Muscle layer of duodenum (tissue), 2 donors: ENCODE measurements around the gene ASF1B.

Experiments
- H3K27ac ChIP-seq: one replicate; pipeline ENCODE4 v1.7.0; 2013; ENCODE audit warnings: mild to moderate bottlenecking, low read length
- H3K27me3 ChIP-seq: one replicate; pipeline ENCODE4 v1.7.0; 2013; ENCODE audit warnings: low read depth, mild to moderate bottlenecking, control low read depth, low read length
- H3K36me3 ChIP-seq, 2 donors: one replicate each; pipeline ENCODE4 v1.7.0; 2013; ENCODE audit warnings: low read length in 2 of 2, control low read depth in 1 of 2, mild to moderate bottlenecking in 1 of 2; ENCODE audit not compliant: insufficient read depth in 2 of 2, control insufficient read depth in 1 of 2
- H3K4me1 ChIP-seq, 2 donors: one replicate each; pipeline ENCODE4 v1.7.0; 2013; ENCODE audit warnings: low read length in 2 of 2, mild to moderate bottlenecking in 2 of 2, control low read depth in 1 of 2, moderate library complexity in 1 of 2; ENCODE audit not compliant: insufficient read depth in 2 of 2, control insufficient read depth in 1 of 2
- H3K4me3 ChIP-seq, 2 donors: one replicate each; pipeline ENCODE4 v1.7.0; 2013; ENCODE audit warnings: low read length in 2 of 2, low read depth in 1 of 2, mild to moderate bottlenecking in 1 of 2
- H3K9me3 ChIP-seq, 2 donors: one replicate each; pipeline ENCODE4 v1.7.0; 2013; ENCODE audit warnings: low read length in 2 of 2, control low read depth in 1 of 2, mild to moderate bottlenecking in 1 of 2; ENCODE audit not compliant: control insufficient read depth in 1 of 2
- donor health status: healthy.

The ASF1B gene

DNA sequence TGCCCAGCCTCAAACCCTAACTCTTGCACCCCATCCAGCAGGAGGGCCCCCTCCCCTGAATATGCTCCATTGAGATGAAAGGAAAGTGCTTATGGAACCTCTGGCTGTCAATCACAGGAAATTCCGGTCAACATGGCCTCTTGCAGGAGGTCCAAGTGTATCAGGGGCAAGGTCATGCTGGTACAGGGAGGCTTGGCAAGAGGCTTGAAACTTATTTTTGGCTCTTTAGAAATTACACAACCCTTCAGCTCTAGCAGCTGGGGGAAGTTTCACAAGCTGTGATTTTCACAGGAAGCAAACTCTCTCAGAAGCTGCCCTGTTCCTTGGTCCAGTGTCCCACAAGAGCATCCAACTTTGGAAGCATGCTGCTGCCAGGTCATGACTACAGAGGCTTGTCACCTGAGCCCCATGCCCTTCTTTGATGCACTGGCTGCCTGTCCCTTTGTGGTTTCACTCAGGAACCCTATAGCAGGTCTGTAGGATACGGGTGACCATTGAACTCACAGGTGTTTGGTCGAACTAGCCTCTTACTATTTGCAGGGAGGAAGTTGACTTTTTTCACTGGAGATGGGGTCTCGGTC is 8.4 kb downstream of the ASF1B start:
- Histone ChIP-seq H3K27ac (no peak overlapping the region), H3K9me3 (no peaks in the 10 kb centered on the region), H3K4me1 (peaks cover 0 to 4% of the 10 kb centered on the region in 2 donors), H3K36me3 (no peaks in the 10 kb centered on the region), H3K4me3 (no peak overlapping the region), H3K27me3 (no peaks in the 10 kb centered on the region)

DNA sequence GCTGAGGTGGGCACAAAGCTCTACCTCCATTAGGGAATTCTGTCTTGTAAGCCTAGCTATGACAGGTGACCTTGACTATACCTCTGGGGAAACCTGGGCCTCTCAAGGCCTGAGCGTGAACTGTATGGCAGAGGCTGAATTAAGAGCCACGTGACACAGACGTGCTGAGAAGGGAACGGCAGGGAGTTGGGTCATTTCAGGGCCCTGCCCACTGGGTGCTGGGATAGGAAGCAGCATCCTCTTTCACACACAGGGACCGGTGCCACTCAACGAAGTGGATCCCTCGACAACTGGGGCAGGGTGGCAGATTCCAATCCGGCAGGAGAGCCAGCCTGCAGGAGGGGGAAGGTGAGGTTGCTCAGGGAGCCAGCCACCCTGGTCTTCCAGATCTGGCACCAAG is 9.2 kb downstream of the ASF1B start:
- H3K4me3 ChIP-seq = no peak overlapping the region
- no peaks in the 10 kb centered on the region for H3K27me3 ChIP-seq
- no peak overlapping the region for H3K27ac ChIP-seq
- H3K4me1 ChIP-seq = peaks cover 0 to 4% of the 10 kb centered on the region in 2 donors
- no peaks in the 10 kb centered on the region for H3K9me3 ChIP-seq
- no peaks in the 10 kb centered on the region for H3K36me3 ChIP-seq

DNA sequence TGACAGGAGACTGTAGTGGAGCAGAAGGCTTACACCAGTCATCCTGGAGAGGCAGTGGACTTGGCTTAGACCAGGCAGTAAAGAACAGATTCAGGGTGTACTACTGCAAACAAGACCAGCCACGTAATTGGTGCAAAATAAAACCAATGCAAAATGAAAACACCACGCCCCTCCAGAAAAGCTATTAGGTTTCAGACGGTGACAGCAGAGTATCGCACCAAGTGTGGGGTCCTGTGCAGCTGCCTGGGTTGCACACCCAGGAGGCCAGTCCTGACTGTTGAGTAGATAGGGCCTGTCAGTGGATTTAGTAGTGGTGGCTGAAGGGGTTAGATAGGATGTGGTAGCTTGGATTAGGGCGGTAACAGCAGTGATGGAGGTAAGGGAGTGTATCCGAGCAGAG is 13.5 kb downstream of the ASF1B start:
- Histone ChIP-seq H3K27ac (no peak overlapping the region), H3K9me3 (no peaks in the 10 kb centered on the region), H3K27me3 (no peaks in the 10 kb centered on the region), H3K36me3 (peaks cover 0 to 4% of the 10 kb centered on the region in 2 donors), H3K4me1 (peaks cover 11 to 19% of the 10 kb centered on the region in 2 donors), H3K4me3 (no peak overlapping the region)

DNA sequence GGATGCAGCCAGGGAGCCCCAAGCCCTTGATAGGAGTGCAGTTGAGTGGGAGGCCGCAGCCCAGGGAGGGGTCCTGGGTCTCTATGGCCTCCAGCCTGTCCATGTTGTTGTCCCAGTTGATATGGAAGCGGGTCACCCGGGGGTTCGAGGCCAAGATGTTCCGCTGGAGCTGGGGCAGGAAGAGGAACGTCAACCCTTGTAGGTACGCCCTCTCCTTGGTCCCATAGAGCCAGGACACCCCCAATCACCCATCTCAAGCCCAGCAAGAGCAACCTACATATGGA is 15.9 kb downstream of the ASF1B start:
- H3K27me3 ChIP-seq = no peaks in the 10 kb centered on the region
- H3K27ac ChIP-seq = no peak overlapping the region
- no peak overlapping the region for H3K4me3 ChIP-seq
- no peaks in the 10 kb centered on the region for H3K9me3 ChIP-seq
- H3K4me1 ChIP-seq = peaks cover 25 to 36% of the 10 kb centered on the region in 2 donors
- peaks cover 0 to 4% of the 10 kb centered on the region in 2 donors for H3K36me3 ChIP-seq

DNA sequence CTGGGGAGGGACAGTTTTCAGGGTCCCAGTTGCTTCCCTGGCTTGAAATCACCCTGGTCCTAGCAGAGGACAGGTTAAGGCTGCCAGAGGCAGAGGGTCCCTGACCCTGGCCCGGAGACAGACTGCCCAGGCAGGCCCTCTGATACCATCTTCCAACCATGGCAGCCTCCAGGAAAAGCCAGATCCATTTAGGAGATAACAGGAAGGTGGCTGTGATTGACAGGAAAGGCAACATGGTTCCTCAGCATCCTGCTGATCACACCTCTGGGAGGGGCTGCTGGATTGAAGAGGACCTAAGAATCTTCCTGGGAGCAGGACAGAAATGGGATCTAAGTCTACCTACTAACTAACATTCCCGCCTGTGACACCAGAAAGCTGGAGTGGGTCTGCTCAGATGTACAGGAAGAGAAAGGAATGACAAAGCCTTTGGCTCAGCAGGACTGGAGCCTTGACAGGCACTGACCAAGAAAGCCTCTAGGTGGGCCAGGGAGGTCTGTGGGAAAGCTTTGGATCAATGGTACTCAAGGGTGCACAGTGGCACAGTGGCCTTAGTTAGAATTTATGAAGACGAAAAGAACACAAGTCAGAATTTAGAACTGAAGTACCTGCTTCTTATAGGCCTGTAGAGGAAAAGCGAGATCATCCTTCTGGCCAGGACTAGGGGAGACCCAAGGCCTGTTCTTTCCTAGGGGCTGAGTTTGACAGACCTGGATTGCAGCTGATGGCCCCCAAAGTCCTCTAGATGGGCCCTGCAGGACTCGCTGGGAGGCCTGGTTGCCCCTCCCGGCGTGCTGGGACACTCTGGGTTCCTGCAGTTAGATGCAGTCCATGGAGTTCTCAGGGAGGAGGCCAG is 16.5 kb downstream of the ASF1B start:
- peaks cover 28 to 40% of the 10 kb centered on the region in 2 donors for H3K4me1 ChIP-seq
- peaks cover 0 to 4% of the 10 kb centered on the region in 2 donors for H3K36me3 ChIP-seq
- no peaks in the 10 kb centered on the region for H3K9me3 ChIP-seq
- peak overlapping the region in 1 of 2 donors; percentile 66 for H3K4me3 ChIP-seq
- no peaks in the 10 kb centered on the region for H3K27me3 ChIP-seq
- H3K27ac ChIP-seq = peak overlapping the region; percentile 92

DNA sequence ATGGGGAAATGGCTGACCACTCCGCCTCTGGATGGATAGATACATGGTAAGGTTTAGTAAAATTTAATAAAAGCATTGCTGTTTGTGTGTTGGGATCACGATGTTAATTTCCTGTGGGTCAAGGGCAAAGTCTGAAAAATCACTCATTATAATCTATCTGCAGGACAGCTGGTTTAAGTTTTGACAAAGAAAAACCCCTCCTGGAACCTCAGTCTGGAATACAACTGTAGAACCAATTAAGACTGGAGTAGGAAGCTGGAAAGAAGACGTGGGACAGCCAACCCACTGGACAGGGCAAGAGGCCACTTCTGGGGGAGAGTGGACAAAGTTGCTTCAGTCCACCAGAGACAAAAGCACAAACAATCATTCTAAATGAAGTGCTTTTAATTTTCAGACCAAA is 17.2 kb downstream of the ASF1B start:
- H3K9me3 ChIP-seq = no peaks in the 10 kb centered on the region
- H3K36me3 ChIP-seq = peaks cover 0 to 4% of the 10 kb centered on the region in 2 donors
- H3K4me3 ChIP-seq = peak overlapping the region; percentile 66 to 69
- H3K27me3 ChIP-seq = no peaks in the 10 kb centered on the region
- peak overlapping the region; percentile 92 for H3K27ac ChIP-seq
- peaks cover 28 to 46% of the 10 kb centered on the region in 2 donors for H3K4me1 ChIP-seq

DNA sequence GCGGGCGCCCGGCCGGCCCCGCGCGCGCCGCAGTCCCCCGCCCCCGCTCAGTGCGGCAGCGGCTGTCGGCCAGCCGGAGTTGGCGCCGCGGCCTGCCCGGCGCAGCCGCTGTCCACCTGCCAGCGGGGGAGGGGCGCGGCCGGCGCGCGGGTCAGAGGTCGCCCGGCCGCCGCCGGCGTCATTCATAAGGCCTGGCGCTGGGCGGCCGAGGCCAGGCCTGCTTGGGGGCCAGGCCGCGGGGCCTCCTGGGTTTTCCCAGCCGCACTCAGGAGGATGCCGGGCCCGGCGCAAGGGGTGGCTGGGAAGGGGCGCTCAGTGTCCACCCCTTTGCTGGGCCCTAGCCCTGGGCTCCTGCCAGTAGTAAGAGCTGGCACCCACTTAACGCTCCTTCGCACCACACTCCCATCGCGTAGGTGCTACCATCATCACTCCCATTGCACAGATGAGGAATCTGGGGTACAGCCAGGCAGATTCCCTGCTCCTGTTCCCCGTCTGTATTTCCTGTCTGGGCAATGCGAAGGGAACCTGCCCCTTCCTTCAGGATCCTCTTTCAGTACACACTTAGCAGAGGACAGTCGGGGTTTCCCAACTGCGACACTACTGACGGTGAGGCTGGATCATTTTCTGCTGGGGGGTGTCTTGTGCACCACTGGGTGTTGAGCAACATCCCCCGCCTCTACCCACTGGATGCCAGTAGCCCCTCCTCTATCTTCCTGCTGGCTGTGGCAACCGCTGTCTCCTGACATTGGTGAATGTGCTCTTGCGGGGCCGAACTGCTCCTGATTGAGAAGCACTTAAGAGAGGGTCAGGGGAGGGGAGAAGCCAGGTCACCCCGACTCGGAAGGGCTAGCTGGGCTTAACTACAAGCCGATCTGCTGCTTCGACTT is 18.0 kb downstream of the ASF1B start:
- Histone ChIP-seq H3K27ac (peak overlapping the region; percentile 92), H3K4me1 (peaks cover 32 to 54% of the 10 kb centered on the region in 2 donors), H3K9me3 (no peaks in the 10 kb centered on the region), H3K36me3 (peaks cover 0 to 4% of the 10 kb centered on the region in 2 donors), H3K4me3 (peak overlapping the region; percentile 66 to 69), H3K27me3 (no peaks in the 10 kb centered on the region)

DNA sequence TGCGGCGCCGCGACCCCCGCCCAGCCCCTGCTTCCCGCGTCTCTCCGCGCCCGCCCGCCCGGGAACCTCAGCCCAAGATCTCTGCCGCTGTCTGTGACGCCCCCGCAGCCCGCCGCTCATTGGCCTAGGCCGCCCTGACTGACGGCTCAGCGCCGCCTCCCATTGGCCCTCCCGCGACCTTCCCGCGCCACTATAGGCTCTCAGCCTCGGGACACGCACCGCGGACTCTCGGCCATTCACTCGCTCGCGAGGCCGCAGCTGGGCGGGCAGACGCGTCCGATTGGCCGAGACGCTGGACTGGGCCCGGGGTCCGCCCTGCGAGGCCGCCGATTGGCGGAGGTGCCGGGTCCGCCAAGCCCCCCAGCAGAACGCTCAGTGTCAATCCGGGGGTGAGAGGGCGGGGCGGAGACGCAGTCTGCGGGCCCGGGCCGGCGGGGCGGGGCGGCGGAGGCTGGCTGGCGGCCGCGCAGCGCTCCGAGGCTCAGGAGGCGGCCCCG is 18.7 kb downstream of the ASF1B start, which contains the start of gene PRKACA:
Gene PRKACA, minus strand, starts transcription at position 95 of the 497 bp plus-strand sequence. CDS start 215 bp downstream, outside the sequence.
- H3K27me3 ChIP-seq = no peaks in the 10 kb centered on the region
- peaks cover 39 to 61% of the 10 kb centered on the region in 2 donors for H3K4me1 ChIP-seq
- H3K9me3 ChIP-seq = no peaks in the 10 kb centered on the region
- H3K4me3 ChIP-seq = peak within 1 kb of the TSS; percentile 84 to 92
- H3K36me3 ChIP-seq = peaks cover 0 to 4% of the 10 kb centered on the region in 2 donors
- H3K27ac ChIP-seq = peak within 1 kb of the TSS; percentile 92

DNA sequence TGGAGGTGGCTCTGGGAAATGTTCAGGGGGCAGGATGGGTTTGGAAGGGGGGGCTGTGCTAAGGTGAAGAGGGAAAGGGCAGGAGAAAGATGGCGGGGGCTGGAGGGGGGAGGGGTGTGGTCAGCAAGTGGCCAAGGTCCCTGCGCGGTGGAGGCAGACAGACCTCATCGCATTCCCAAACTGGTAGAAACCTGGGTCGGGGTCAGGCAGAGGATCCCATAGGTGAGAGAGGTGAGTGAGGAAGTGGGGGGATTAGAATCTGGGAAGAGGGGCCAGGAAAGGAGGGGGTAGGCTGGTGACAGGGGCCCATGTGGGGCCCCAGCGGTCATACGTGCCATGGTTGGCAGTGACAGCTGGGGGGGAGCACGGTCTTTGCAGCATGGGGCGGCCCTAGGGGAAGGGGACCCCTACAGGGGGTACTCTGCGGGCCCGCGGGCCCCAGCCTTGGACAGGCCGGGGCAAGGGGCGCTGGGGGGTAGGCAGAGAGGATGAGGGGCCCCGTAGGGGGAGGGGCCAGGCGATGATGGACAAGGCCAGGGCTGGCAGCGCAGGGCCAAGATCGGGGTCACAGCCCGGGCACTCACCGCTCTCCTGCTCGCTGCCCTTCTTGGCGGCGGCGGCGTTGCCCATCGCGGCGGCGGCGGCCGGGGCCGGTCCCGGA is 19.3 kb downstream of the ASF1B start:
- peak overlapping the region; percentile 84 to 92 for H3K4me3 ChIP-seq
- H3K27me3 ChIP-seq = no peaks in the 10 kb centered on the region
- H3K9me3 ChIP-seq = no peaks in the 10 kb centered on the region
- H3K4me1 ChIP-seq = peaks cover 45 to 67% of the 10 kb centered on the region in 2 donors
- H3K27ac ChIP-seq = peak overlapping the region; percentile 13
- H3K36me3 ChIP-seq = peaks cover 0 to 4% of the 10 kb centered on the region in 2 donors

DNA sequence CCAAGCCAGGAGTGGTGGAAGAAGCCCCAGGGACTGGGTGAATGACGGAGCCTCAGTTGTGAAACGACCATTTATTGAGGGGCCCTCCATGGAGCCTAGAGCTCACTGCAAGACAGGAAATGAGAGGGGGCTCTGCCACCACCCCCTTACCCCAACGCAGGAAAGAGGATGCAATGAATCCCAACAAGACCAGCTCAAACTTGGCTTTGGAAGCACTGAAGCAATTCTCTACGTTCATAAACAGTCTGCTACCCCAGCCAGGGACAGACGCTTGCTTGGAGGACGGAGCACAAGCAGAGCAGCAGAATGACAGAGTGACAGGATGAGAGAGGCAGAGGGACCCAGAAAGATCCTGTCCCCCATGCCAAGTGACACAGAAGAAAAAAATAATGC is 19.9 kb downstream of the ASF1B start:
- Histone ChIP-seq H3K27ac (peak overlapping the region; percentile 13), H3K4me3 (peak overlapping the region; percentile 84 to 92), H3K4me1 (peaks cover 45 to 72% of the 10 kb centered on the region in 2 donors), H3K9me3 (no peaks in the 10 kb centered on the region), H3K36me3 (peaks cover 0 to 4% of the 10 kb centered on the region in 2 donors), H3K27me3 (no peaks in the 10 kb centered on the region)
